ENCODE data around the gene HPCAL1. TPM values are rescaled to one million over a fixed set of nuclear protein-coding genes. Genes with fewer than 3 reads are reported as not detected.

Gene HPCAL1
- total RNA-seq, 1 experiment from 2014 or later: 312 TPM

DNA sequence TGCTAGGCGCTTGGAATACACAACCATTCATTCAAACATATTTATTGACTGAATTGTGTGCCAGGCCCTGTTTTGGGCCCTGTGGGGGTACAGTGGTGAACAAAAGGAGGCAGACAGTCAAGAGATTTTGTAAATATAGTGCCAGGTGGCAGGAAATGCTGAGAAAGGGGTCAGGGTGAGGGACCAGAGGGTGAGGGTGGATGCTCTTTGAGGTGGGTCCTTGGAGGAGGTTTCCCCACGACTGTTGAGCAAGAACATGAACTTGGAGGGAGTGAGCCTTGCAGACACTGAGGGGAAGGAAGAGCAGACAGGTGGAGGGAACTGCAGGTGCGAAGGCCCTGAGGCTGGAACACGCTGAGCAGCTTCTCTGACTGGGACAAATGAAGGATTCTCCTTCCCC lies 104.7 kb downstream of the HPCAL1 start:
- no peaks in the 10 kb centered on the region for H3K9me3 ChIP-seq (ENCODE audit: low read length)
- H3F3A ChIP-seq (ENCODE audit: low read length, unreplicated experiment): peaks cover 29% of the 10 kb centered on the region
- no peaks in the 10 kb centered on the region for H3K27me3 ChIP-seq (ENCODE audit: low read length)
- ChIA-PET POLR2A (ENCODE audit: unreplicated experiment) (interaction anchor here (0.6 kb wide), 1 partner anchor 188 kb away, joined by 3 read pairs; no protein-coding TSS in a partner anchor), CTCF (interaction anchor here (0.6 to 1.9 kb wide), 4 partner anchors 17 to 118 kb away, joined by 3 to 13 read pairs (median 8); no protein-coding TSS in a partner anchor)
- peak overlapping the region; percentile 8; the same call in 1 of the 2 replicates for H3K4me3 ChIP-seq (ENCODE audit: low read length)
- peaks cover 73% of the 10 kb centered on the region for H3K79me2 ChIP-seq (ENCODE audit: low read length)
- no TSS peak for BruUV-seq (replicated peaks)
- peaks cover 65% of the 10 kb centered on the region for H3K4me1 ChIP-seq (ENCODE audit: insufficient read depth, low read length)
- H2AFZ ChIP-seq (ENCODE audit: low read length): no peak overlapping the region
- no peaks in the 10 kb centered on the region for H4K20me1 ChIP-seq (ENCODE audit: low read length)
- no peak for TF ChIP-seq EZH2phosphoT487 (IDR thresholded peaks at IDR 0.05; ENCODE audit: borderline replicate concordance, low read length)
- TF ChIP-seq EZH2 (IDR thresholded peaks at IDR 0.05; ENCODE audit: low read length, unreplicated experiment): no peak
- TF ChIP-seq, protein P1, sequence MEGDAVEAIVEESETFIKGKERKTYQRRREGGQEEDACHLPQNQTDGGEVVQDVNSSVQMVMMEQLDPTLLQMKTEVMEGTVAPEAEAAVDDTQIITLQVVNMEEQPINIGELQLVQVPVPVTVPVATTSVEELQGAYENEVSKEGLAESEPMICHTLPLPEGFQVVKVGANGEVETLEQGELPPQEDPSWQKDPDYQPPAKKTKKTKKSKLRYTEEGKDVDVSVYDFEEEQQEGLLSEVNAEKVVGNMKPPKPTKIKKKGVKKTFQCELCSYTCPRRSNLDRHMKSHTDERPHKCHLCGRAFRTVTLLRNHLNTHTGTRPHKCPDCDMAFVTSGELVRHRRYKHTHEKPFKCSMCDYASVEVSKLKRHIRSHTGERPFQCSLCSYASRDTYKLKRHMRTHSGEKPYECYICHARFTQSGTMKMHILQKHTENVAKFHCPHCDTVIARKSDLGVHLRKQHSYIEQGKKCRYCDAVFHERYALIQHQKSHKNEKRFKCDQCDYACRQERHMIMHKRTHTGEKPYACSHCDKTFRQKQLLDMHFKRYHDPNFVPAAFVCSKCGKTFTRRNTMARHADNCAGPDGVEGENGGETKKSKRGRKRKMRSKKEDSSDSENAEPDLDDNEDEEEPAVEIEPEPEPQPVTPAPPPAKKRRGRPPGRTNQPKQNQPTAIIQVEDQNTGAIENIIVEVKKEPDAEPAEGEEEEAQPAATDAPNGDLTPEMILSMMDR (conservative IDR thresholded peaks at IDR 0.05; ENCODE audit: low read depth, low read length): no peak
- peak overlapping the region; percentile 99 for H3K27ac ChIP-seq (ENCODE audit: low read length)
- no peaks in the 10 kb centered on the region for H3K9me2 ChIP-seq (replicated peaks; ENCODE audit: low read length)
- no peak for ATAC-seq
- intact Hi-C loops (cut with micrococcal nuclease): loop anchor here (5.0 kb wide), 2 partner anchors 70 to 125 kb away; no protein-coding TSS in a partner anchor
- peak overlapping the region; percentile 73 for H3K4me2 ChIP-seq (ENCODE audit: low read length)
- DNase-seq: no peak
- H3K36me3 ChIP-seq (ENCODE audit: low read depth, low read length): peaks cover 40% of the 10 kb centered on the region
- H3K9ac ChIP-seq (ENCODE audit: low read length): peak overlapping the region; percentile 82

DNA sequence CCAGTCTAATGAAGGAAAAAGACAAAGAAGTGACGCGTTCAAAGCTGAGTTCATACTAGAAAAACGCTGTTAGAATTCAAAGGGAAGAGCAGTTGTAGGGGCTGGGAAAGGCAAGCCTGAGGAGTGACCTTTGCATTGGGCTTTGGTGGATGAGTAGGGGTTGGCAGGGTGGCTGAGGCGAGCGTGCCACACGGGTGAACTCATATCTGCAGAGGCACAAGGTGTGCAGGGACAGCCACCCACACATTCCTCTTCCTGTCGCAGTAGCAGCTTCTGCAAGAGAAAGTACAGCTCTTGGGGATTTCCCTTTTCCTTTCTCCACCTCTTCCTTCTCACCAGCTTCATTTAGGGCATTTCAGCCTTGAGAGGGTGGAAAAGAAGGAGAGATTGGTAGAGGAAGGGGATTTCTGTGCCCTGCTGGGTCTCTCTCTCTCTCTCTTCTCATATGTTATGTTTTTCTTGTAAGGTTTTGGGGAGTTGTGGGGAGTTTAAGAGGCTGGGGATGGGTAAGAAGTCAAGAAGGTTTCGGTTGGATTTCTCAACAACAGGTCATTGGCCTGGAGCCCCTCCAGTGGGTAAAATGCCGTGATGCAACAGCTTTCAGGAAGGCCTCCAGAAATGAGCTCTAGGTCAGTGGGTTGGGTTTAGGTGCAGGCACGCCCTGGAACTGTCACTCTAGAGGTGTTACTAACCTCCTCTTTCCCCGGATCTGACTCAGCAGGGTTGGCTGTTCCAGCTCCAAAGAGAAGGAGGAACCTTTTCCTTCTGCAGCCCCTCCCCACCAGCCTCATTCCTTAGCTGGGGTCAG lies 105.3 kb downstream of the HPCAL1 start:
- CTCF ChIA-PET: interaction anchor here (0.6 to 1.9 kb wide), 16 partner anchors 18 to 436 kb away, joined by 3 to 14 read pairs (median 4); partner anchors contain the start of gene HPCAL1
- no peak overlapping the region for H2AFZ ChIP-seq (ENCODE audit: low read length)
- H3K36me3 ChIP-seq (ENCODE audit: low read depth, low read length): peaks cover 40% of the 10 kb centered on the region
- BruUV-seq (replicated peaks): TSS peak; percentile 85
- TF ChIP-seq, protein P1 (conservative IDR thresholded peaks at IDR 0.05; ENCODE audit: low read depth, low read length): no peak
- TF ChIP-seq EZH2 (IDR thresholded peaks at IDR 0.05; ENCODE audit: low read length, unreplicated experiment) (no peak), EZH2phosphoT487 (IDR thresholded peaks at IDR 0.05; ENCODE audit: borderline replicate concordance, low read length) (no peak)
- no peaks in the 10 kb centered on the region for H4K20me1 ChIP-seq (ENCODE audit: low read length)
- H3K27me3 ChIP-seq (ENCODE audit: low read length): no peaks in the 10 kb centered on the region
- peaks cover 64% of the 10 kb centered on the region for H3K4me1 ChIP-seq (ENCODE audit: insufficient read depth, low read length)
- H3K9me3 ChIP-seq (ENCODE audit: low read length): no peaks in the 10 kb centered on the region
- peak overlapping the region; percentile 73 for H3K4me2 ChIP-seq (ENCODE audit: low read length)
- peaks cover 73% of the 10 kb centered on the region for H3K79me2 ChIP-seq (ENCODE audit: low read length)
- H3K9me2 ChIP-seq (replicated peaks; ENCODE audit: low read length): no peaks in the 10 kb centered on the region
- peak overlapping the region; percentile 8; the same call in 1 of the 2 replicates for H3K4me3 ChIP-seq (ENCODE audit: low read length)
- ATAC-seq: peak; percentile 71
- intact Hi-C loops (cut with micrococcal nuclease): loop anchor here (1.0 to 5.0 kb wide), 3 partner anchors 71 to 284 kb away; no protein-coding TSS in a partner anchor
- POLR2A ChIA-PET (ENCODE audit: unreplicated experiment): interaction anchor here (0.5 to 1.3 kb wide), 5 partner anchors 18 to 265 kb away, joined by 3 to 6 read pairs (median 5); no protein-coding TSS in a partner anchor
- peak; percentile 96 for DNase-seq
- peaks cover 29% of the 10 kb centered on the region for H3F3A ChIP-seq (ENCODE audit: low read length, unreplicated experiment)
- peak overlapping the region; percentile 99 for H3K27ac ChIP-seq (ENCODE audit: low read length)
- peak overlapping the region; percentile 82 for H3K9ac ChIP-seq (ENCODE audit: low read length)
